ENCODE measurements around the gene GRID1. TPM values are rescaled to one million over a fixed set of nuclear protein-coding genes. Genes with fewer than 3 reads are reported as not detected.

The GRID1 gene
- total RNA-seq, 1 experiment from 2014 or later: 0.07 TPM

DNA sequence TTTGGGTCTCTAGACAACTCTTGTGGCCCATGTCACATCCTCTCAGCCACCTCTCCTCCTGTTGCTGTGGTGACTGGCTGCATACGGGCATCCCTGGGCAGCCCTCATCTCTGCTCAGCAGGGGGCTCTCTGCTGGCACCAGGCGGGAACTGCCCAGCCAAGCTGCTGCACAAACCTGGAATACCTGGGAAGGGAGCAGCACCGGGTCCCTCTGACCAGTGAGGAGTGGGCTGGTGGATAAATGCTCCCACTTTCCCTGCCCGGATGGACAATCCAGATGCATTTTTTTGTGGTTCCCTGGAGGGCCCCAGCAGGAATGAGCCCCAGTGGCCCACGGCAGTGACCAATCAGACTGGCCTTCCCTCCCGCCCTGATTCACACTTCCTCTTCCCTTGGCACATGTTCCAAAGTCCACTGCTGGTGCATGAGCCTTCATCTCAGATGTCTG lies 21.9 kb downstream of the GRID1 start:
- Histone ChIP-seq H3K27ac (ENCODE audit: low read length) (no peak overlapping the region), H3K4me2 (ENCODE audit: low read depth, low read length, poor library complexity, severe bottlenecking) (no peak overlapping the region), H3K4me1 (ENCODE audit: low read length) (peaks cover 8% of the 10 kb centered on the region; the same call in 1 of the 2 replicates), H4K20me1 (ENCODE audit: insufficient read depth, low read depth, low read length) (no peaks in the 10 kb centered on the region), H3K9me2 (replicated peaks; ENCODE audit: insufficient read depth, low read length) (no peaks in the 10 kb centered on the region), H3K27me3 (ENCODE audit: low read length) (no peaks in the 10 kb centered on the region), H3K4me3 (ENCODE audit: low read length) (no peak overlapping the region), H3K9me3 (ENCODE audit: low read length) (no peaks in the 10 kb centered on the region), H3K79me2 (ENCODE audit: low read length) (no peaks in the 10 kb centered on the region), H3K9ac (ENCODE audit: low read length) (no peak overlapping the region), H3K36me3 (ENCODE audit: insufficient read depth, low read length) (no peaks in the 10 kb centered on the region), H2AFZ (ENCODE audit: low read length) (no peak overlapping the region)
- DNase-seq: no peak

GRCh38 chr10:86344281-86344680 lies 22.3 kb downstream of the GRID1 start:
- DNase-seq: no peak

DNA sequence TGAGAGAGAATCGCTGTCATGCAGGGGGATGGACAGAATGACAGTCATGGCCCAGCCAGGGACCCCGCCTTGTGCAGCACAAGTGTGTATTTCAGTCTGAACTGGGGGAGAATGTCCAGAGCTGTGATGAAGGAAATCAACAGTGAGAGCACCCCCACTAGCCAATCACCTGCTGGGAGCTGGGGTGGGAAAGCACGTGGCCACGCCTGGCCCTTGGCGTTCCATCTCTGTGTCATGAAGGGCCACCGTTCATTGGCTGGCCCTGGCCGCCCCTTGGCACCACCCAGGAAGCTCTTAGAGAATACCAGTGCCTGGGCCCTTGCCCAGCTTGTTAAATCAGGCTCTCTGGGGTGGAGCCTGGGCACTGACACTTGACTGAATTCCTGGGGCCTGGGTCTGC lies 22.8 kb downstream of the GRID1 start:
- H3K9me2 ChIP-seq (replicated peaks; ENCODE audit: insufficient read depth, low read length): no peaks in the 10 kb centered on the region
- H3K36me3 ChIP-seq (ENCODE audit: insufficient read depth, low read length): no peaks in the 10 kb centered on the region
- H3K9me3 ChIP-seq (ENCODE audit: low read length): no peaks in the 10 kb centered on the region
- no peaks in the 10 kb centered on the region for H3K79me2 ChIP-seq (ENCODE audit: low read length)
- peaks cover 8% of the 10 kb centered on the region; the same call in 1 of the 2 replicates for H3K4me1 ChIP-seq (ENCODE audit: low read length)
- no peak overlapping the region for H3K27ac ChIP-seq (ENCODE audit: low read length)
- DNase-seq: no peak
- no peaks in the 10 kb centered on the region for H3K27me3 ChIP-seq (ENCODE audit: low read length)
- H3K4me3 ChIP-seq (ENCODE audit: low read length): no peak overlapping the region
- H3K9ac ChIP-seq (ENCODE audit: low read length): no peak overlapping the region
- H4K20me1 ChIP-seq (ENCODE audit: insufficient read depth, low read depth, low read length): no peaks in the 10 kb centered on the region
- no peak overlapping the region for H3K4me2 ChIP-seq (ENCODE audit: low read depth, low read length, poor library complexity, severe bottlenecking)
- H2AFZ ChIP-seq (ENCODE audit: low read length): no peak overlapping the region

More at GRCh38 chr10:86344281-86344680, 22.3 kb downstream of the GRID1 start:
- Histone ChIP-seq H3K9ac (ENCODE audit: low read length) (no peak overlapping the region), H3K36me3 (ENCODE audit: insufficient read depth, low read length) (no peaks in the 10 kb centered on the region), H3K27ac (ENCODE audit: low read length) (no peak overlapping the region), H3K79me2 (ENCODE audit: low read length) (no peaks in the 10 kb centered on the region), H4K20me1 (ENCODE audit: insufficient read depth, low read depth, low read length) (no peaks in the 10 kb centered on the region), H2AFZ (ENCODE audit: low read length) (no peak overlapping the region), H3K4me3 (ENCODE audit: low read length) (no peak overlapping the region), H3K27me3 (ENCODE audit: low read length) (no peaks in the 10 kb centered on the region), H3K4me1 (ENCODE audit: low read length) (peaks cover 8% of the 10 kb centered on the region; the same call in 1 of the 2 replicates), H3K4me2 (ENCODE audit: low read depth, low read length, poor library complexity, severe bottlenecking) (no peak overlapping the region), H3K9me3 (ENCODE audit: low read length) (no peaks in the 10 kb centered on the region), H3K9me2 (replicated peaks; ENCODE audit: insufficient read depth, low read length) (no peaks in the 10 kb centered on the region)

DNA sequence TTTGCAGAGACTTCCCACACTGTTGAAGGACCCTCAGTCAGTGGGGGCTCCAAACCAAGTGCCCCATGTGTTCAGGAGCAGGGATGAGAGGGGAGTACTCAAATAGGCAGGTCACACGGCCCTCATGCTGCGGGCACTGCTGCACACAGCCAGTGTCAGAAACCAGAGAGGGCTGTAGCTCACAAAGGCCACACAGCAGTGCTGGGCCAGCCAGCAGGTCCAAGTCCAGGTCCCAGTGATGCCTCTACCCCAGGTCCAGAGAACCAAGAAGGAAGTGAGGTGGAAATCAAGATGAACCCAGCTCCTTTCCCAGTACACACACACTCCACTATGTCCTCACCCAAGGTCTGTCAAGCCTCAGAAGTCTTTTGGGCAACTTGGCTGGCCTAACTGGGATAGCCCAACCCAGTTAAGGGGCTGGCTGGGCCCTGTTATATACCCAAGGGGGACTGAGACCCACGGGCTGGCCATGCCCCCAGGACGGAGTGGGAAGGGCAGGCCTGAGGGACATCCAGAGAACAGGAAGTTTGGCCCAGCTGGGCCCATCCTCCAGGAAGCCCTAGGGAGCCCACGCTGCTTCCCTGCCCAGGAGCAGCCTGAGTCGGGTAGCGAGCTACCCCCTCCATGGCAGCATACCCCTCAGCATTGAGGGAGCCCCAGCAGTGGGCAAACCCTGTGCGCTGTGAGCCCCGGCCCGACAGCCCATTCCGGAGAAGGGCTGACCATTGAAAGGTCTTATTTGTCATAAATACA lies 24.3 kb downstream of the GRID1 start:
- no peaks in the 10 kb centered on the region for H3K27me3 ChIP-seq (ENCODE audit: low read length)
- no peak overlapping the region for H3K4me3 ChIP-seq (ENCODE audit: low read length)
- no peaks in the 10 kb centered on the region for H3K36me3 ChIP-seq (ENCODE audit: insufficient read depth, low read length)
- H3K9ac ChIP-seq (ENCODE audit: low read length): no peak overlapping the region
- H4K20me1 ChIP-seq (ENCODE audit: insufficient read depth, low read depth, low read length): no peaks in the 10 kb centered on the region
- peaks cover 8% of the 10 kb centered on the region; the same call in 1 of the 2 replicates for H3K4me1 ChIP-seq (ENCODE audit: low read length)
- no peak overlapping the region for H3K27ac ChIP-seq (ENCODE audit: low read length)
- H3K9me3 ChIP-seq (ENCODE audit: low read length): no peaks in the 10 kb centered on the region
- no peak for DNase-seq
- H3K4me2 ChIP-seq (ENCODE audit: low read depth, low read length, poor library complexity, severe bottlenecking): no peak overlapping the region
- no peak overlapping the region for H2AFZ ChIP-seq (ENCODE audit: low read length)
- no peaks in the 10 kb centered on the region for H3K79me2 ChIP-seq (ENCODE audit: low read length)
- H3K9me2 ChIP-seq (replicated peaks; ENCODE audit: insufficient read depth, low read length): no peaks in the 10 kb centered on the region

- no peaks in the 10 kb centered on the region for H3K9me2 ChIP-seq (replicated peaks; ENCODE audit: insufficient read depth, low read length)
- no peaks in the 10 kb centered on the region for H3K79me2 ChIP-seq (ENCODE audit: low read length)
- H2AFZ ChIP-seq (ENCODE audit: low read length): no peak overlapping the region
- H3K27me3 ChIP-seq (ENCODE audit: low read length): no peaks in the 10 kb centered on the region
- H3K9ac ChIP-seq (ENCODE audit: low read length): no peak overlapping the region
- peaks cover 8% of the 10 kb centered on the region; the same call in 1 of the 2 replicates for H3K4me1 ChIP-seq (ENCODE audit: low read length)
- no peaks in the 10 kb centered on the region for H4K20me1 ChIP-seq (ENCODE audit: insufficient read depth, low read depth, low read length)
- H3K27ac ChIP-seq (ENCODE audit: low read length): no peak overlapping the region
- no peak overlapping the region for H3K4me2 ChIP-seq (ENCODE audit: low read depth, low read length, poor library complexity, severe bottlenecking)
- H3K4me3 ChIP-seq (ENCODE audit: low read length): no peak overlapping the region
- H3K9me3 ChIP-seq (ENCODE audit: low read length): no peaks in the 10 kb centered on the region
- no peaks in the 10 kb centered on the region for H3K36me3 ChIP-seq (ENCODE audit: insufficient read depth, low read length)
- DNase-seq: no peak
Observed at GRCh38 chr10:86341361-86341811, 25.2 kb downstream of the GRID1 start.

GRCh38 chr10:86340991-86341260 lies 25.7 kb downstream of the GRID1 start:
- H3K27ac ChIP-seq (ENCODE audit: low read length): no peak overlapping the region
- no peak overlapping the region for H3K4me2 ChIP-seq (ENCODE audit: low read depth, low read length, poor library complexity, severe bottlenecking)
- no peaks in the 10 kb centered on the region for H3K9me3 ChIP-seq (ENCODE audit: low read length)
- H4K20me1 ChIP-seq (ENCODE audit: insufficient read depth, low read depth, low read length): no peaks in the 10 kb centered on the region
- H3K9me2 ChIP-seq (replicated peaks; ENCODE audit: insufficient read depth, low read length): no peaks in the 10 kb centered on the region
- no peaks in the 10 kb centered on the region for H3K79me2 ChIP-seq (ENCODE audit: low read length)
- H3K9ac ChIP-seq (ENCODE audit: low read length): no peak overlapping the region
- no peaks in the 10 kb centered on the region for H3K36me3 ChIP-seq (ENCODE audit: insufficient read depth, low read length)
- DNase-seq: no peak
- H2AFZ ChIP-seq (ENCODE audit: low read length): no peak overlapping the region
- no peaks in the 10 kb centered on the region for H3K27me3 ChIP-seq (ENCODE audit: low read length)
- H3K4me3 ChIP-seq (ENCODE audit: low read length): no peak overlapping the region
- peaks cover 8% of the 10 kb centered on the region; the same call in 1 of the 2 replicates for H3K4me1 ChIP-seq (ENCODE audit: low read length)

GRCh38 chr10:86340176-86340990 lies 26.2 kb downstream of the GRID1 start:
- H4K20me1 ChIP-seq (ENCODE audit: insufficient read depth, low read depth, low read length): no peaks in the 10 kb centered on the region
- H3K9me3 ChIP-seq (ENCODE audit: low read length): no peaks in the 10 kb centered on the region
- H3K4me2 ChIP-seq (ENCODE audit: low read depth, low read length, poor library complexity, severe bottlenecking): no peak overlapping the region
- H3K9me2 ChIP-seq (replicated peaks; ENCODE audit: insufficient read depth, low read length): no peaks in the 10 kb centered on the region
- H3K79me2 ChIP-seq (ENCODE audit: low read length): no peaks in the 10 kb centered on the region
- peaks cover 8% of the 10 kb centered on the region; the same call in 1 of the 2 replicates for H3K4me1 ChIP-seq (ENCODE audit: low read length)
- no peak overlapping the region for H2AFZ ChIP-seq (ENCODE audit: low read length)
- H3K27me3 ChIP-seq (ENCODE audit: low read length): no peaks in the 10 kb centered on the region
- no peak overlapping the region for H3K4me3 ChIP-seq (ENCODE audit: low read length)
- no peak overlapping the region for H3K27ac ChIP-seq (ENCODE audit: low read length)
- no peak overlapping the region for H3K9ac ChIP-seq (ENCODE audit: low read length)
- no peaks in the 10 kb centered on the region for H3K36me3 ChIP-seq (ENCODE audit: insufficient read depth, low read length)
- no peak for DNase-seq

DNA sequence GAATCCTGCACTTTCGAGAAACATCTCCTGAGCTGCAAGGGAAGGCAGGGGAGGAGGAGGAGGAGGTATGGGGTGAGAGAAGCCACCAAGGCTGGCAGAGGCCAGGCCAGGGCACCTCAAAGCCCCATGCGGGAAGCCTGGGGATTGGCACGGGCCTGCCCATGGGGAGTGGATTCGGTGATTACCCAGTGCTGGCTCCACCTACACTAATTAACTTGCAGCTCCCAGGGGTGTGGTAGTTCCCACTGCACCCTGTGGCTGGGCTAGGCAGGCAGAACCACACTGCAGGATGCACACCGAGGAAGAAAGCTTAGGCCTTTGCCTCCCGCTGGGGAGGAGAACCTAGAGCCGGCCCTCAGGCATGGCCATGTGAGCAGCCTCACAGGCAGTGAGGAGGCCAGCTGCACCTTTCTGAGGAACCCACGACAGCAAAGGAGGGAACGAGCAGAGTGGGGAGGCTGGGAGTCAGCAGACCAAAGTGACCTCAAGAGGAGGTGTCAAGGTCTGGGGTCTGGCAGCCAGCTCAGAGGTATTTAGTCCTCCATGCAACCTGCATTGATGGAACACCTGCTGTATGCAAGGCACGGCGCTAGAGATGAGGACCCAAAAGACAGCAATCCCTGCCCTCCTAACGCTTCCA lies 27.2 kb downstream of the GRID1 start:
- H4K20me1 ChIP-seq (ENCODE audit: insufficient read depth, low read depth, low read length): no peaks in the 10 kb centered on the region
- H3K4me2 ChIP-seq (ENCODE audit: low read depth, low read length, poor library complexity, severe bottlenecking): no peak overlapping the region
- H3K27ac ChIP-seq (ENCODE audit: low read length): no peak overlapping the region
- H3K79me2 ChIP-seq (ENCODE audit: low read length): no peaks in the 10 kb centered on the region
- no peaks in the 10 kb centered on the region for H3K9me3 ChIP-seq (ENCODE audit: low read length)
- H3K9me2 ChIP-seq (replicated peaks; ENCODE audit: insufficient read depth, low read length): no peaks in the 10 kb centered on the region
- H3K4me3 ChIP-seq (ENCODE audit: low read length): no peak overlapping the region
- no peaks in the 10 kb centered on the region for H3K27me3 ChIP-seq (ENCODE audit: low read length)
- H3K4me1 ChIP-seq (ENCODE audit: low read length): peaks cover 8% of the 10 kb centered on the region; the same call in 1 of the 2 replicates
- no peak overlapping the region for H3K9ac ChIP-seq (ENCODE audit: low read length)
- DNase-seq: no peak
- no peaks in the 10 kb centered on the region for H3K36me3 ChIP-seq (ENCODE audit: insufficient read depth, low read length)
- H2AFZ ChIP-seq (ENCODE audit: low read length): no peak overlapping the region

All from Karpas-422 (cell line).